HepG2 (cell line): Measurements from ENCODE around the gene MYOM1. TPM values are rescaled to one million over a fixed set of nuclear protein-coding genes. Genes with fewer than 3 reads are reported as not detected.
A peak's percentile ranks its signal among the peaks of the same experiment; 100 is the strongest.

Experiments
- ARNT ChIP-seq: fragments of 450-650 bp; IDR thresholded peaks from 2 replicates; pipeline ENCODE4 v1.6.1; 2017
- CHCHD3 ChIP-seq: sonication (generic); formaldehyde crosslinking; IDR thresholded peaks from 2 replicates; pipeline ENCODE4 v1.8.0; 2022; ENCODE audit warnings: mild to moderate bottlenecking, missing genetic modification reagents, moderate library complexity
- GABPA ChIP-seq, 2 experiments: IDR thresholded peaks; 2 replicates each; pipeline ENCODE4 v1.6.1; 2011 to 2016; ENCODE audit warnings: low read depth in 2 of 2, low read length in 1 of 2, missing biosample characterization in 1 of 2, missing genetic modification characterization in 1 of 2
- MLX ChIP-seq: IDR thresholded peaks from 2 replicates; pipeline ENCODE4 v1.6.1; 2016
- NBN ChIP-seq: fragments of 450-650 bp; conservative IDR thresholded peaks from 2 replicates; pipeline ENCODE4 v1.6.1; 2017
- PITX1 ChIP-seq: sonication (generic); formaldehyde crosslinking; IDR thresholded peaks from 2 replicates; pipeline ENCODE4 v1.5.1; 2020; ENCODE audit warnings: mild to moderate bottlenecking, missing genetic modification reagents
- PRDM4 ChIP-seq: sonication (generic); formaldehyde crosslinking; IDR thresholded peaks from 2 replicates; pipeline ENCODE4 v1.9.0; 2021; ENCODE audit warnings: missing genetic modification reagents, borderline replicate concordance
- SAP130 ChIP-seq: IDR thresholded peaks from 2 replicates; pipeline ENCODE4 v1.6.1; 2016; ENCODE audit warnings: low read depth
- SIX4 ChIP-seq: sonication (generic); formaldehyde crosslinking; IDR thresholded peaks from 2 replicates; pipeline ENCODE4 v1.4.0; 2020; ENCODE audit warnings: missing genetic modification reagents
- SPEN ChIP-seq: sonication (generic); formaldehyde crosslinking; IDR thresholded peaks from 2 replicates; pipeline ENCODE4 v1.5.1; 2020; ENCODE audit warnings: low read depth, mild to moderate bottlenecking, missing genetic modification reagents
- ZBED4 ChIP-seq: sonication (generic); formaldehyde crosslinking; IDR thresholded peaks from 2 replicates; pipeline ENCODE4 v1.4.0; 2020; ENCODE audit warnings: missing genetic modification reagents, borderline replicate concordance
- ZGPAT ChIP-seq: IDR thresholded peaks from 2 replicates; pipeline ENCODE4 v1.6.1; 2016; ENCODE audit warnings: mild to moderate bottlenecking
- ZNF12 ChIP-seq: sonication (generic); formaldehyde crosslinking; IDR thresholded peaks from 2 replicates; pipeline ENCODE4 v1.5.0; 2020; ENCODE audit warnings: missing genetic modification reagents
- ZNF333 ChIP-seq: sonication (generic); formaldehyde crosslinking; IDR thresholded peaks from 2 replicates; pipeline ENCODE4 v1.4.0; 2020; ENCODE audit warnings: mild to moderate bottlenecking, missing genetic modification reagents, borderline replicate concordance
- ZNF431 ChIP-seq: sonication (generic); formaldehyde crosslinking; IDR thresholded peaks from 2 replicates; pipeline ENCODE4 v1.9.0; 2022; ENCODE audit warnings: missing genetic modification reagents, low read depth, mild to moderate bottlenecking, borderline replicate concordance
- ZNF501 ChIP-seq: sonication (generic); formaldehyde crosslinking; IDR thresholded peaks from 2 replicates; pipeline ENCODE4 v1.5.1; 2020; ENCODE audit warnings: mild to moderate bottlenecking, moderate library complexity, missing genetic modification reagents
- ZNF569 ChIP-seq: sonication (generic); formaldehyde crosslinking; IDR thresholded peaks from 2 replicates; pipeline ENCODE4 v1.5.0; 2020; ENCODE audit warnings: mild to moderate bottlenecking, missing genetic modification reagents, moderate library complexity, borderline replicate concordance
- ZNF572 ChIP-seq: sonication (generic); formaldehyde crosslinking; IDR thresholded peaks from 2 replicates; pipeline ENCODE4 v1.5.1; 2020; ENCODE audit warnings: mild to moderate bottlenecking, missing genetic modification reagents
- ZNF607 ChIP-seq: sonication (generic); formaldehyde crosslinking; IDR thresholded peaks from 2 replicates; pipeline ENCODE4 v1.5.1; 2020; ENCODE audit warnings: missing genetic modification reagents, mild to moderate bottlenecking, borderline replicate concordance
- ZNF670 ChIP-seq: sonication (generic); formaldehyde crosslinking; IDR thresholded peaks from 2 replicates; pipeline ENCODE4 v1.8.0; 2022; ENCODE audit warnings: mild to moderate bottlenecking, missing genetic modification reagents, borderline replicate concordance
- ZNF776 ChIP-seq: sonication (generic); formaldehyde crosslinking; IDR thresholded peaks from 2 replicates; pipeline ENCODE4 v1.4.0; 2020; ENCODE audit warnings: mild to moderate bottlenecking, missing genetic modification reagents
- ZSCAN22 ChIP-seq: sonication (generic); formaldehyde crosslinking; IDR thresholded peaks from 2 replicates; pipeline ENCODE4 v1.4.0; 2020; ENCODE audit warnings: mild to moderate bottlenecking, missing genetic modification reagents
- polyA plus RNA-seq, 8 experiments: library from polyadenylated mRNA; depleted of rRNA in 3 of 8; stranded (reverse) in 7 of 8; unstranded in 1 of 8; fragments of >200 nt; fragmentation: Illumina TruSeq in 4 of 8; extraction: Trizol in 4 of 8; gene quantifications; 2 replicates each; pipeline versions ENCODE4 v1.2.1 to v1.2.3, GENCODE V29; 2011 to 2016; ENCODE audit warnings: low read depth in 4 of 8, missing spikeins in 1 of 8, mixed read lengths in 1 of 8; ENCODE audit not compliant: insufficient read depth in 1 of 8
- total RNA-seq, 5 experiments: library from RNA; depleted of rRNA; stranded (reverse); fragments of >200 nt; fragmentation: Illumina TruSeq; extraction: Trizol; gene quantifications; 2 replicates each; pipeline ENCODE4 v1.2.3, GENCODE V29; 2016; ENCODE audit warnings: low read depth in 1 of 5

The MYOM1 gene
- total and polyA plus RNA-seq, 2 of the 13 experiments (the other 11 are each of a cell fraction or from before 2014, with no cell fraction given): 0.46 to 0.98 TPM

- TF ChIP-seq ZNF572 (CRISPR knock-in tag) (no peak), SAP130 (CRISPR knock-in tag) (peak; percentile 80), ZNF12 (CRISPR knock-in tag) (no peak), MLX (no peak), ZNF333 (no peak), ZNF431 (CRISPR knock-in tag) (no peak), ZNF670 (no peak), CHCHD3 (no peak), SPEN (CRISPR knock-in tag) (peak; percentile 14; the same call in 1 of the 2 replicates), ZNF501 (CRISPR knock-in tag) (peak; percentile 38; the same call in 1 of the 2 replicates), ZGPAT (CRISPR knock-in tag) (peak; percentile 47; the same call in 1 of the 2 replicates), PITX1 (CRISPR knock-in tag) (peak; percentile 33; the same call in 1 of the 2 replicates), ZNF569 (no peak), PRDM4 (CRISPR knock-in tag) (no peak), GABPA (IDR thresholded peaks at IDR 0.05; ENCODE audit: low read depth, low read length) (no peak), GABPA (CRISPR knock-in tag; IDR thresholded peaks at IDR 0.05; ENCODE audit: low read depth) (no peak), ZBED4 (CRISPR knock-in tag) (no peak), ARNT (no peak), ZSCAN22 (no peak), NBN (no peak), ZNF776 (no peak), SIX4 (CRISPR knock-in tag) (no peak), ZNF607 (CRISPR knock-in tag) (no peak)
These were observed 37.2 kb upstream of the MYOM1 start (continued) for GRCh38 chr18:3256693-3257626.
